Endothelial cell of umbilical vein (primary cell): ENCODE data around the gene COL4A2. TPM values are rescaled to one million over a fixed set of nuclear protein-coding genes. Genes with fewer than 3 reads are reported as not detected.

ENCODE experiments used
- BruUV-seq: library from RNA; stranded (reverse); fragments of 400-500 nt; replicated peaks from 2 replicates; lab custom pipeline; 2021; lab: Mats Ljungman, UMichigan
- CTCF ChIA-PET: fragments of 300-600, 350-600 bp; sonication (Branson Sonifier 250); formaldehyde crosslinking; loops from one replicate; lab custom pipeline; 2021; ENCODE audit warnings: antibody characterized with exemption, inconsistent platforms; lab: Charles Lee
- POLR2A ChIA-PET: fragments of 300-600, 350-600 bp; sonication (Branson Sonifier 250); formaldehyde crosslinking; loops from one replicate; lab custom pipeline; 2021; ENCODE audit warnings: antibody characterized with exemption, inconsistent platforms; lab: Charles Lee
- DNase-seq: peaks from one replicate; pipeline ENCODE4 v3.0.0-alpha.2; 2011; ENCODE audit warnings: low read depth, low spot score
- FAIRE-seq: peaks from 2 replicates; lab custom pipeline; 2011; peaks lifted over from hg19 to GRCh38; lab: Jason Lieb, UNC
- H2AFZ ChIP-seq: 2 replicates; pipeline ENCODE4 v1.6.0; 2012; ENCODE audit warnings: low read depth, low read length, control low read depth, inconsistent platforms
- H3K27ac ChIP-seq: 2 replicates; pipeline ENCODE4 v1.5.1; 2011; ENCODE audit warnings: low read depth, mild to moderate bottlenecking, control low read depth, low read length, moderate library complexity; ENCODE audit not compliant: insufficient read depth
- H3K27me3 ChIP-seq, 2 experiments: 2 replicates each; pipeline versions ENCODE4 v1.6.0 to v1.6.1; 2011; ENCODE audit warnings: low read length in 2 of 2, mixed read lengths in 1 of 2; ENCODE audit not compliant: control insufficient read depth in 2 of 2, insufficient read depth in 2 of 2
- H3K36me3 ChIP-seq, 2 experiments: 2 replicates in 1 of 2; 3 replicates in 1 of 2; pipeline ENCODE4 v1.5.1; 2011; ENCODE audit warnings: low read length in 2 of 2, mild to moderate bottlenecking in 1 of 2, moderate library complexity in 1 of 2; ENCODE audit not compliant: control insufficient read depth in 2 of 2, insufficient read depth in 2 of 2; ENCODE audit errors: extremely low read depth in 1 of 2
- H3K4me1 ChIP-seq: 3 replicates; pipeline ENCODE4 v1.5.1; 2011; ENCODE audit warnings: mild to moderate bottlenecking, low read length; ENCODE audit not compliant: control insufficient read depth, insufficient read depth; ENCODE audit errors: extremely low read depth
- H3K4me2 ChIP-seq: 2 replicates; pipeline ENCODE4 v1.6.1; 2011; ENCODE audit warnings: low read length, control low read depth, mixed read lengths; ENCODE audit not compliant: insufficient read depth
- H3K4me3 ChIP-seq, 3 experiments: fragments of 200-600 bp in 1 of 3; sonication (generic), shearing (Covaris generic) in 1 of 3; replicated peaks in 1 of 3; 2 replicates each; pipeline ENCODE4 v1.5.1; 2011 to 2016; ENCODE audit warnings: control low read depth in 3 of 3, low read length in 3 of 3, mild to moderate bottlenecking in 2 of 3, inconsistent platforms in 1 of 3, low read depth in 1 of 3, moderate library complexity in 1 of 3; ENCODE audit not compliant: insufficient read depth in 1 of 3
- H3K79me2 ChIP-seq: 2 replicates; pipeline ENCODE4 v1.6.0; 2012; ENCODE audit warnings: low read length, inconsistent platforms; ENCODE audit not compliant: control insufficient read depth, insufficient read depth
- H3K9ac ChIP-seq: replicated peaks from 2 replicates; pipeline ENCODE3; 2011; ENCODE audit warnings: low read length, control low read depth; ENCODE audit not compliant: insufficient read depth; ENCODE audit errors: extremely low read depth
- H3K9me1 ChIP-seq: replicated peaks from 3 replicates; pipeline ENCODE4 v1.6.0; 2011; ENCODE audit warnings: mild to moderate bottlenecking, low read length; ENCODE audit not compliant: control insufficient read depth, insufficient read depth; ENCODE audit errors: extremely low read depth
- H3K9me3 ChIP-seq: replicated peaks from 2 replicates; pipeline ENCODE4 v1.5.1; 2012; ENCODE audit warnings: low read length, inconsistent platforms; ENCODE audit not compliant: control insufficient read depth, insufficient read depth
- H4K20me1 ChIP-seq: replicated peaks from 2 replicates; pipeline ENCODE3; 2011; ENCODE audit warnings: mild to moderate bottlenecking, low read length; ENCODE audit not compliant: control insufficient read depth, insufficient read depth; ENCODE audit errors: extremely low read depth
- EZH2 ChIP-seq: IDR thresholded peaks from 2 replicates; pipeline ENCODE4 v1.6.1; 2012; ENCODE audit warnings: borderline replicate concordance, low read depth, mild to moderate bottlenecking, moderate library complexity, low read length, inconsistent platforms; ENCODE audit not compliant: severe bottlenecking
- JUN ChIP-seq: IDR thresholded peaks from 2 replicates; pipeline ENCODE4 v1.6.1; 2011; ENCODE audit warnings: borderline replicate concordance, low read depth; ENCODE audit not compliant: insufficient read length, insufficient read depth
- POLR2A ChIP-seq: IDR thresholded peaks from 2 replicates; pipeline ENCODE4 v1.6.1; 2012; ENCODE audit warnings: low read depth, mild to moderate bottlenecking, control low read depth, low read length
- POLR2AphosphoS5 ChIP-seq: IDR thresholded peaks from 2 replicates; pipeline ENCODE4 v1.6.1; 2012; ENCODE audit warnings: low read depth, mild to moderate bottlenecking, control low read depth, low read length, moderate library complexity; ENCODE audit not compliant: insufficient read depth
- dilution Hi-C: fragments of 300-500 bp; cut with MboI; formaldehyde crosslinking; loops from one replicate; pipeline ENCODE4 v1.15.0; 2019; ENCODE audit warnings: low sequenced_read_pairs; ENCODE audit not compliant: extremely low pct_ligation_motif_present
- intact Hi-C: fragments of 100-400 bp; cut with micrococcal nuclease; formaldehyde crosslinking; loops from one replicate; pipeline ENCODE4 v1.10.0; 2022
- polyA plus RNA-seq, 4 experiments: library from polyadenylated mRNA; depleted of rRNA in 3 of 4; stranded (reverse) in 3 of 4; unstranded in 1 of 4; fragments of >200 nt; gene quantifications; 2 replicates each; pipeline versions ENCODE4 v1.2.1 to v1.2.3, GENCODE V29; 2011 to 2012; ENCODE audit warnings: missing spikeins in 1 of 4
- total RNA-seq: library from RNA; stranded (reverse); gene quantifications from 2 replicates; pipeline ENCODE4 v1.2.3, GENCODE V29; 2021
- TF ChIP-seq, protein P1 (sequence below), 2 donors: IDR thresholded peaks; 1 replicate in 1 of 2; 2 replicates in 1 of 2; pipeline ENCODE4 v1.5.1; 2011; ENCODE audit warnings: low read length in 2 of 2, mild to moderate bottlenecking in 2 of 2, moderate library complexity in 2 of 2, control low read depth in 1 of 2, inconsistent platforms in 1 of 2, low read depth in 1 of 2; ENCODE audit not compliant: insufficient read depth in 1 of 2; ENCODE audit errors: extremely low read depth in 1 of 2

COL4A2 gene
- total and polyA plus RNA-seq, 2 donors (not counting 3 experiments of a cell fraction or from before 2014, with no cell fraction given): 792 to 940 TPM

- Histone ChIP-seq H3K4me2 (no peak overlapping the region), H3K4me3 (no peak overlapping the region), H3K9me1 (no peaks in the 10 kb centered on the region), H3K79me2 (no peaks in the 10 kb centered on the region), H4K20me1 (no peaks in the 10 kb centered on the region), H3K36me3 (no peaks in the 10 kb centered on the region), H3K9me3 (no peaks in the 10 kb centered on the region), H2AFZ (no peak overlapping the region), H3K27me3 (no peaks in the 10 kb centered on the region), H3K27ac (no peak overlapping the region), H3K9ac (no peak overlapping the region), H3K4me1 (no peaks in the 10 kb centered on the region)
- FAIRE-seq (no peak), DNase-seq (no peak)
- TF ChIP-seq POLR2AphosphoS5: no peak
- no peak for TF ChIP-seq POLR2A
- TF ChIP-seq, protein P1, sequence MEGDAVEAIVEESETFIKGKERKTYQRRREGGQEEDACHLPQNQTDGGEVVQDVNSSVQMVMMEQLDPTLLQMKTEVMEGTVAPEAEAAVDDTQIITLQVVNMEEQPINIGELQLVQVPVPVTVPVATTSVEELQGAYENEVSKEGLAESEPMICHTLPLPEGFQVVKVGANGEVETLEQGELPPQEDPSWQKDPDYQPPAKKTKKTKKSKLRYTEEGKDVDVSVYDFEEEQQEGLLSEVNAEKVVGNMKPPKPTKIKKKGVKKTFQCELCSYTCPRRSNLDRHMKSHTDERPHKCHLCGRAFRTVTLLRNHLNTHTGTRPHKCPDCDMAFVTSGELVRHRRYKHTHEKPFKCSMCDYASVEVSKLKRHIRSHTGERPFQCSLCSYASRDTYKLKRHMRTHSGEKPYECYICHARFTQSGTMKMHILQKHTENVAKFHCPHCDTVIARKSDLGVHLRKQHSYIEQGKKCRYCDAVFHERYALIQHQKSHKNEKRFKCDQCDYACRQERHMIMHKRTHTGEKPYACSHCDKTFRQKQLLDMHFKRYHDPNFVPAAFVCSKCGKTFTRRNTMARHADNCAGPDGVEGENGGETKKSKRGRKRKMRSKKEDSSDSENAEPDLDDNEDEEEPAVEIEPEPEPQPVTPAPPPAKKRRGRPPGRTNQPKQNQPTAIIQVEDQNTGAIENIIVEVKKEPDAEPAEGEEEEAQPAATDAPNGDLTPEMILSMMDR (IDR thresholded peaks at IDR 0.05; ENCODE audit: extremely low read depth in 1 of 2, insufficient read depth in 1 of 2, low read depth in 1 of 2, low read length in 2 of 2): no peak
- no peak for TF ChIP-seq JUN
- no peak for TF ChIP-seq EZH2
- POLR2A ChIA-PET: no interaction called here
- intact Hi-C loops: no loop called here
- no TSS peak for BruUV-seq
- dilution Hi-C loops: no loop called here
- CTCF ChIA-PET: interaction anchor here (0.9 kb wide), 1 partner anchor 11 kb away, joined by 3 read pairs; no protein-coding TSS in a partner anchor
Observed at GRCh38 chr13:110525328-110526319, 218.5 kb downstream of the COL4A2 start.
